K562 (cell line): ENCODE results near the gene SLCO3A1. TPM values are rescaled to one million over a fixed set of nuclear protein-coding genes. Genes with fewer than 3 reads are reported as not detected.

Experiments
- ATAC-seq: fragments of 200-7000 bp; cut with Tn5 transposase; 3 replicates; pipeline ENCODE4 v1.9.1; 2020; ENCODE audit warnings: moderate library complexity
- BruUV-seq: library from RNA; stranded (reverse); fragments of 400-500 nt; replicated peaks from 2 replicates; lab custom pipeline; 2021; lab: Mats Ljungman, UMichigan
- CTCF ChIA-PET: fragments of 300-600 bp; formaldehyde crosslinking; extraction: SDS; loops from one replicate; lab custom pipeline; 2021; ENCODE audit warnings: low intra/inter-chr PET ratio; lab: Yijun Ruan, JAX
- POLR2A ChIA-PET: fragments of 300-600, 350-650 bp; sonication (Branson Sonifier 250); formaldehyde crosslinking; extraction: SDS; loops from one replicate; lab custom pipeline; 2021; ENCODE audit warnings: antibody characterized with exemption, inconsistent platforms; lab: Yijun Ruan, JAX
- DNase-seq, 4 experiments: peaks; one replicate each; pipeline versions ENCODE4 v3.0.0 to v3.0.0-alpha.2; 2011 to 2018; ENCODE audit warnings: low spot score in 3 of 4, mixed read lengths in 3 of 4; ENCODE audit errors: extremely low read depth in 1 of 4
- FAIRE-seq: peaks from 2 replicates; lab custom pipeline; 2011; peaks lifted over from hg19 to GRCh38; lab: Jason Lieb, UNC
- H2AFZ ChIP-seq: 2 replicates; pipeline ENCODE4 v1.6.0; 2011; ENCODE audit warnings: low read depth, low read length, control low read depth, inconsistent platforms
- H3K27ac ChIP-seq: fragments of 200-600 bp; 3 replicates; pipeline ENCODE4 v1.8.0; 2011; ENCODE audit warnings: low read depth, mild to moderate bottlenecking, control low read depth, inconsistent platforms, low read length, moderate library complexity, mixed read lengths; ENCODE audit errors: extremely low read depth
- H3K27me3 ChIP-seq, 2 experiments: fragments of 300-600 bp in 1 of 2; 2 replicates in 1 of 2; 3 replicates in 1 of 2; pipeline versions ENCODE4 v1.6.0 to v1.8.0; 2011; ENCODE audit warnings: inconsistent platforms in 2 of 2, low read length in 2 of 2, mild to moderate bottlenecking in 1 of 2, mixed read lengths in 1 of 2, moderate library complexity in 1 of 2; ENCODE audit not compliant: control insufficient read depth in 2 of 2, insufficient read depth in 2 of 2
- H3K36me3 ChIP-seq: fragments of 300-600 bp; 3 replicates; pipeline ENCODE4 v1.8.0; 2011; ENCODE audit warnings: mild to moderate bottlenecking, low read length, inconsistent platforms; ENCODE audit not compliant: control insufficient read depth, insufficient read depth
- H3K4me1 ChIP-seq, 2 experiments: fragments of 200-600 bp in 1 of 2; replicated peaks in 1 of 2; 2 replicates in 1 of 2; 3 replicates in 1 of 2; pipeline versions ENCODE4 v1.5.1 to v1.8.0; 2011; ENCODE audit warnings: inconsistent platforms in 2 of 2, low read length in 2 of 2, mild to moderate bottlenecking in 1 of 2, mixed read lengths in 1 of 2, moderate library complexity in 1 of 2; ENCODE audit not compliant: control insufficient read depth in 2 of 2, insufficient read depth in 2 of 2
- H3K4me2 ChIP-seq: 2 replicates; pipeline ENCODE4 v1.6.1; 2011; ENCODE audit warnings: low read length, control low read depth, inconsistent platforms, mixed read lengths; ENCODE audit not compliant: insufficient read depth
- H3K4me3 ChIP-seq: fragments of 200-600 bp; sonication (generic), shearing (Covaris generic); 2 replicates; pipeline ENCODE4 v1.5.1; 2016; ENCODE audit warnings: control low read depth, inconsistent platforms
- H3K79me2 ChIP-seq: fragments of 200-600 bp; 3 replicates; pipeline ENCODE4 v1.8.0; 2011; ENCODE audit warnings: low read length, inconsistent platforms; ENCODE audit not compliant: control insufficient read depth, insufficient read depth
- H3K9ac ChIP-seq, 2 experiments: 2 replicates each; pipeline versions ENCODE4 v1.6.0 to v1.6.1; 2011; ENCODE audit warnings: low read depth in 2 of 2, low read length in 2 of 2, control low read depth in 1 of 2, inconsistent platforms in 1 of 2, mild to moderate bottlenecking in 1 of 2, mixed read lengths in 1 of 2; ENCODE audit not compliant: insufficient read depth in 1 of 2
- H3K9me1 ChIP-seq: one replicate; pipeline ENCODE4 v1.6.0; 2011; ENCODE audit warnings: inconsistent platforms, mild to moderate bottlenecking, low read length, moderate library complexity; ENCODE audit not compliant: control insufficient read depth, insufficient read depth
- H3K9me3 ChIP-seq: replicated peaks from 2 replicates; pipeline ENCODE4 v1.5.1; 2011; ENCODE audit warnings: low read depth, low read length, inconsistent platforms; ENCODE audit not compliant: control insufficient read depth, insufficient read depth
- H4K20me1 ChIP-seq: replicated peaks from 2 replicates; pipeline ENCODE4 v1.6.1; 2011; ENCODE audit warnings: low read length, inconsistent platforms, mixed read lengths; ENCODE audit not compliant: control insufficient read depth, insufficient read depth
- ATF1 ChIP-seq, 2 experiments: fragments of 450-650 bp in 1 of 2; IDR thresholded peaks; 2 replicates each; pipeline ENCODE4 v1.6.1; 2016; ENCODE audit warnings: missing compliant biosample characterization in 1 of 2, missing genetic modification characterization in 1 of 2
- CAMTA2 ChIP-seq: fragments of 250-450 bp; sonication (Bioruptor Pico); conservative IDR thresholded peaks from 2 replicates; pipeline ENCODE4 v1.5.1; 2022
- GABPA ChIP-seq: fragments of 200-800 bp; sonication (Bioruptor generic); conservative IDR thresholded peaks from 2 replicates; pipeline ENCODE4 v1.6.1; 2016; ENCODE audit warnings: low read depth, missing genetic modification characterization, missing compliant biosample characterization
- HNRNPH1 ChIP-seq: fragments of 200-400 bp; formaldehyde crosslinking; optimal IDR thresholded peaks from 2 replicates; pipeline ENCODE3; 2017; ENCODE audit warnings: low read depth, mild to moderate bottlenecking, low read length, moderate library complexity
- MAFG ChIP-seq: fragments of 450-650 bp; conservative IDR thresholded peaks from 2 replicates; pipeline ENCODE4 v1.6.1; 2016; ENCODE audit warnings: missing genetic modification characterization, missing compliant biosample characterization
- MTA1 ChIP-seq: fragments of 450-650 bp; IDR thresholded peaks from 2 replicates; pipeline ENCODE4 v1.6.1; 2017; ENCODE audit warnings: borderline replicate concordance
- ZNF584 ChIP-seq: fragments of 200-800 bp; sonication (Bioruptor generic); IDR thresholded peaks from 2 replicates; pipeline ENCODE4 v1.6.1; 2016; ENCODE audit warnings: low read depth, mild to moderate bottlenecking, missing genetic modification characterization, missing compliant biosample characterization
- ZNF77 ChIP-seq: fragments of 250-450 bp; sonication (Bioruptor Pico); IDR thresholded peaks from 2 replicates; pipeline ENCODE4 v1.5.0; 2020
- WGBS: fragments of 100-300 bp; shearing (Covaris generic); methylation state at CpG from one replicate; pipeline ENCODE4 v1.1.6; 2016; ENCODE audit warnings: low coverage, mixed read lengths; ENCODE audit not compliant: insufficient coverage; ENCODE audit errors: missing lambda C conversion rate; 5-methylcytosine and 5-hydroxymethylcytosine counted together
- in situ Hi-C: fragments of 300-500 bp; cut with MboI; formaldehyde crosslinking; loops from 4 replicates; pipeline ENCODE4 v1.15.0; 2018; ENCODE audit warnings: inconsistent platforms, mixed read lengths
- intact Hi-C: fragments of 100-400 bp; cut with micrococcal nuclease; formaldehyde crosslinking; loops from 2 replicates; pipeline ENCODE4 v1.14.2; 2022
- polyA plus RNA-seq, 8 experiments: library from polyadenylated mRNA; depleted of rRNA in 4 of 8; stranded (reverse) in 5 of 8; unstranded in 3 of 8; fragments of >200 nt; fragmentation: Nextera tagmentation in 2 of 8; fragmentation: Illumina TruSeq in 1 of 8; extraction: Ambion mirVana in 2 of 8; extraction: Trizol in 1 of 8; gene quantifications; 2 replicates each; pipeline versions ENCODE4 v1.2.1 to v1.2.3, GENCODE V29; 2011 to 2014; ENCODE audit warnings: inconsistent platforms in 1 of 8, missing spikeins in 1 of 8
- total RNA-seq, 7 experiments: library from RNA; depleted of rRNA in 6 of 7; stranded (reverse); fragments of >200 nt in 6 of 7; fragmentation: Illumina TruSeq in 2 of 7; extraction: Trizol in 2 of 7; gene quantifications; 2 replicates each; pipeline versions ENCODE4 v1.2.1 to v1.2.3, GENCODE V29; 2011 to 2021; ENCODE audit warnings: low replicate concordance in 1 of 7
- TF ChIP-seq, protein P1 (sequence below): fragments of 450-650 bp; IDR thresholded peaks from 2 replicates; pipeline ENCODE4 v1.6.1; 2017; ENCODE audit warnings: mild to moderate bottlenecking, moderate library complexity
- TF ChIP-seq, protein P2 (sequence below), 3 experiments: IDR thresholded peaks in 2 of 3; conservative IDR thresholded peaks in 1 of 3; 2 replicates each; pipeline ENCODE4 v1.5.1; 2011 to 2012; ENCODE audit warnings: low read length in 3 of 3, mild to moderate bottlenecking in 3 of 3, control low read depth in 2 of 3, improper control_type of control experiment in 1 of 3, inconsistent platforms in 1 of 3, low read depth in 1 of 3, mixed read lengths in 1 of 3, moderate library complexity in 1 of 3; ENCODE audit not compliant: insufficient read depth in 2 of 3

The SLCO3A1 gene
- total and polyA plus RNA-seq, 9 of the 15 experiments (the other 6 are each of a cell fraction or from before 2014, with no cell fraction given), result 0.01 to 0.84 (median 0.06) TPM; not detected in 3

DNA sequence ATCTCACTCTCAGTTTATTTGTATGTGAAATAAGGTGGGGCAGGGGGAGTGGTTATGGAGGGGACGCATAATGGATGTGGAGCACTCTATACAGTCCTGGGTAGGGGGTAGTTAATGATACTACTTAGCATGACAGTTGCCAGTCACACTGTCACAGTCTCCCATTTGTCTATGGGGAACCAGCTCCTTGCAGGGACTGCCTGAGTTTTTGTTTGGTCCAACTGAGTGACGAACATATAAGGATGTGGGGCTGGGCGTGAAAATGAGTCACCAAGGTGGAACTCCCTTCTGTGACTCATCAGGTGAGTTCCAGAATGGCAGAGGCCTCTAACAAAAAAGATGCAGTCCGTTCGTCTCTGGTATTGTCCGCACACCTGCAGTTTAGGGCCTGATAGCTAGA is 304.9 kb downstream of the SLCO3A1 start (continued):
- TF ChIP-seq MTA1, result no peak
- TF ChIP-seq, all 486 proteins: peak for 0

DNA sequence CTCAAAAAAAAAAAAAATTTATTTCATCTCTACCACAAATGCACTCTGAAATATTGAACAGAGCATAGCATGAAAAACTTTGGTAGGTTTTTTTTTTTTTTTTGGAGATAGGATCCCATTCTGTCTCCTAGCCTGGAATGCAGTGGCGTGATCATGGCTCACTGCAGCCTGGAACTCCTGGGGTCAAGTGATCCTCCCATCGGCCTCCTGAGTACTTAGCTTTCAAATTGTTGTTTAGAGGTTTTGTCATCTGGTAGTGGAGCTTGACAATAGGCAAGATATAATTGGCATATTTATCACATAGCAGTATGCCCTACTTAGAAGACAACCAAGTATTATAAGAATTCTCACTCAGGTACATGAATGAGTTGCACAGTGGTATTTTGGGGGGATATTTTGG is 306.0 kb downstream of the SLCO3A1 start:
- no peak overlapping the region for H3K27ac ChIP-seq
- no peak for TF ChIP-seq ZNF584 (CRISPR knock-in tag)
- TF ChIP-seq CAMTA2 (CRISPR knock-in tag), result no peak
- TF ChIP-seq ATF1 (CRISPR knock-in tag; IDR thresholded peaks at IDR 0.05), result no peak
- no peak for TF ChIP-seq ATF1 (tag; IDR thresholded peaks at IDR 0.05)
- TF ChIP-seq HNRNPH1, result no peak
- no peak for TF ChIP-seq GABPA
- TF ChIP-seq, protein P1, sequence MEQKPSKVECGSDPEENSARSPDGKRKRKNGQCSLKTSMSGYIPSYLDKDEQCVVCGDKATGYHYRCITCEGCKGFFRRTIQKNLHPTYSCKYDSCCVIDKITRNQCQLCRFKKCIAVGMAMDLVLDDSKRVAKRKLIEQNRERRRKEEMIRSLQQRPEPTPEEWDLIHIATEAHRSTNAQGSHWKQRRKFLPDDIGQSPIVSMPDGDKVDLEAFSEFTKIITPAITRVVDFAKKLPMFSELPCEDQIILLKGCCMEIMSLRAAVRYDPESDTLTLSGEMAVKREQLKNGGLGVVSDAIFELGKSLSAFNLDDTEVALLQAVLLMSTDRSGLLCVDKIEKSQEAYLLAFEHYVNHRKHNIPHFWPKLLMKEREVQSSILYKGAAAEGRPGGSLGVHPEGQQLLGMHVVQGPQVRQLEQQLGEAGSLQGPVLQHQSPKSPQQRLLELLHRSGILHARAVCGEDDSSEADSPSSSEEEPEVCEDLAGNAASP, result no peak
- no peak for TF ChIP-seq ZNF77
- TF ChIP-seq, protein P2, sequence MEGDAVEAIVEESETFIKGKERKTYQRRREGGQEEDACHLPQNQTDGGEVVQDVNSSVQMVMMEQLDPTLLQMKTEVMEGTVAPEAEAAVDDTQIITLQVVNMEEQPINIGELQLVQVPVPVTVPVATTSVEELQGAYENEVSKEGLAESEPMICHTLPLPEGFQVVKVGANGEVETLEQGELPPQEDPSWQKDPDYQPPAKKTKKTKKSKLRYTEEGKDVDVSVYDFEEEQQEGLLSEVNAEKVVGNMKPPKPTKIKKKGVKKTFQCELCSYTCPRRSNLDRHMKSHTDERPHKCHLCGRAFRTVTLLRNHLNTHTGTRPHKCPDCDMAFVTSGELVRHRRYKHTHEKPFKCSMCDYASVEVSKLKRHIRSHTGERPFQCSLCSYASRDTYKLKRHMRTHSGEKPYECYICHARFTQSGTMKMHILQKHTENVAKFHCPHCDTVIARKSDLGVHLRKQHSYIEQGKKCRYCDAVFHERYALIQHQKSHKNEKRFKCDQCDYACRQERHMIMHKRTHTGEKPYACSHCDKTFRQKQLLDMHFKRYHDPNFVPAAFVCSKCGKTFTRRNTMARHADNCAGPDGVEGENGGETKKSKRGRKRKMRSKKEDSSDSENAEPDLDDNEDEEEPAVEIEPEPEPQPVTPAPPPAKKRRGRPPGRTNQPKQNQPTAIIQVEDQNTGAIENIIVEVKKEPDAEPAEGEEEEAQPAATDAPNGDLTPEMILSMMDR (IDR thresholded peaks at IDR 0.05 in 2 of 3, conservative IDR thresholded peaks at IDR 0.05 in 1 of 3; ENCODE audit: insufficient read depth in 2 of 3, low read depth in 1 of 3, low read length in 3 of 3), result no peak
- TF ChIP-seq MAFG, result no peak

More for the DNA sequence above, 306.0 kb downstream of the SLCO3A1 start:
- H3K4me1 ChIP-seq, result no peaks in the 10 kb centered on the region
- no peaks in the 10 kb centered on the region for H3K9me3 ChIP-seq
- DNase-seq (no peak), FAIRE-seq (no peak), ATAC-seq (no peak)
- no peak overlapping the region for H2AFZ ChIP-seq
- ChIA-PET CTCF (no interaction called here), POLR2A (no interaction called here)
- intact Hi-C loops, result no loop called here
- no peak overlapping the region for H3K9ac ChIP-seq
- in situ Hi-C loops, result no loop called here
- peaks cover 4 to 22% of the 10 kb centered on the region in 2 experiments; a peak in 4 of 5 replicates for H3K27me3 ChIP-seq
- H3K9me1 ChIP-seq, result no peaks in the 10 kb centered on the region
- H3K4me2 ChIP-seq, result no peak overlapping the region
- 0% methylated on average over 2 of the region's 2 CpGs for WGBS
- no peak overlapping the region for H3K4me3 ChIP-seq
- BruUV-seq, result no TSS peak
- H4K20me1 ChIP-seq, result no peaks in the 10 kb centered on the region
- no peaks in the 10 kb centered on the region for H3K79me2 ChIP-seq
- no peaks in the 10 kb centered on the region for H3K36me3 ChIP-seq
